SK-N-MC (cell line): ENCODE measurements around the gene RILPL2.

Experiments
- EZH2 ChIP-seq: fragments of 200-600 bp; sonication (generic); IDR thresholded peaks from one replicate; pipeline ENCODE4 v1.6.1; 2017; ENCODE audit warnings: antibody characterized with exemption
- POLR2AphosphoS5 ChIP-seq: IDR thresholded peaks from 2 replicates; pipeline ENCODE4 v1.6.1; 2012; ENCODE audit warnings: mild to moderate bottlenecking, low read depth, low read length, borderline replicate concordance

GRCh38 chr12:123468786-123469185 lies 32.3 kb upstream of the RILPL2 start:
- TF ChIP-seq EZH2 = no peak
- TF ChIP-seq POLR2AphosphoS5 = no peak
